ENCODE measurements around the gene SLC35C1. TPM values are rescaled to one million over a fixed set of nuclear protein-coding genes. Genes with fewer than 3 reads are reported as not detected.

Gene SLC35C1
- total and polyA plus RNA-seq, 9 of the 15 experiments (the other 6 are each of a cell fraction or from before 2014, with no cell fraction given), result 0.65 to 13.1 (median 2.4) TPM

- TF ChIP-seq REST (IDR thresholded peaks at IDR 0.05; ENCODE audit: borderline replicate concordance) (peak; percentile 63), REST (CRISPR knock-in tag; IDR thresholded peaks at IDR 0.05; ENCODE audit: low read depth) (no peak), ZNF507 (tag; conservative IDR thresholded peaks at IDR 0.05) (no peak), TFE3 (CRISPR knock-in tag; IDR thresholded peaks at IDR 0.05) (peak; percentile 98), CBFA2T2 (conservative IDR thresholded peaks at IDR 0.05) (peak; percentile 65), BRF2 (IDR thresholded peaks at IDR 0.05; ENCODE audit: borderline replicate concordance, insufficient read depth, insufficient read length) (no peak), FOS (IDR thresholded peaks at IDR 0.05; ENCODE audit: extremely low read depth, insufficient read length) (peak; percentile 59), MECOM (CRISPR knock-in tag; IDR thresholded peaks at IDR 0.05) (no peak), SREBF2 (CRISPR knock-in tag; IDR thresholded peaks at IDR 0.05) (no peak), USF1 (CRISPR knock-in tag; IDR thresholded peaks at IDR 0.05) (peak; percentile 93), TOE1 (IDR thresholded peaks at IDR 0.05; ENCODE audit: borderline replicate concordance) (peak; percentile 97), TOE1 (CRISPR knock-in tag; IDR thresholded peaks at IDR 0.05; ENCODE audit: borderline replicate concordance, low read depth) (no peak)
These were observed 9.6 kb upstream of the SLC35C1 start (continued) for GRCh38 chr11:45795379-45795778.

All from K562 (cell line).